GM04504 (cell line): Measurements from ENCODE around the gene PUM2.

Experiments
- DNase-seq: peaks from one replicate; pipeline ENCODE4 v3.0.0-alpha.2; 2012; ENCODE audit warnings: low read depth

PUM2 gene

DNA sequence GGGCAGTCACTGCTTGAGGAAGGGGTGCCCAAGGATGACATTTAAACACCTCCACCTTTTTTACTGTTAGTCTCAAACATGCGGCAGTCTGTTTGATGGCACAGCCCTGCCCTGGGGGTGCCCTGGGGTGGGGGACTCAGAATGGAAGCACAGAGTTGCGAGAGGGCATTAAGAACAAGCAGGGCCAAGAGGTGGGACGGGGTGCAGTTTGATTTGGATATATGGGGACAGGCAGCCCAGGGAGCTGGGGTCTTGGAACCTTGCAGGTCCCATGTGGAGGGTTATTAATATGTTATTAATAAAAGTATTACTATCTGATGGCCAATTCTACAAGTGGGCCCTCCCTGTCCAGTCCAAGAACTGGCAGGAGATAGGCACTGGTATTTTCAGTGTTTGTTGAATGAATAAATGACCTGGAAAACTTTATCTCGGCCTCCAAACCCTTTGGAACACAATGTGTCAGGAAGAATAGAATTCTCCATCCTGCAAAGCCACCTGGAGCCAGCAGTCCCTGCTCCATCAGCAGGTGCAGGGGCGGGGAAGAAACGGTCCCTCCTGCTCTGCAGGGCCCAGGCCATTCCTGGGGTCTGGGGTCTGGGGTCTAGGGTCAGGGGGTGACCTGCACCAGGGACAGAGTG, 150.9 kb downstream of the PUM2 start:
- DNase-seq: no peak

DNA sequence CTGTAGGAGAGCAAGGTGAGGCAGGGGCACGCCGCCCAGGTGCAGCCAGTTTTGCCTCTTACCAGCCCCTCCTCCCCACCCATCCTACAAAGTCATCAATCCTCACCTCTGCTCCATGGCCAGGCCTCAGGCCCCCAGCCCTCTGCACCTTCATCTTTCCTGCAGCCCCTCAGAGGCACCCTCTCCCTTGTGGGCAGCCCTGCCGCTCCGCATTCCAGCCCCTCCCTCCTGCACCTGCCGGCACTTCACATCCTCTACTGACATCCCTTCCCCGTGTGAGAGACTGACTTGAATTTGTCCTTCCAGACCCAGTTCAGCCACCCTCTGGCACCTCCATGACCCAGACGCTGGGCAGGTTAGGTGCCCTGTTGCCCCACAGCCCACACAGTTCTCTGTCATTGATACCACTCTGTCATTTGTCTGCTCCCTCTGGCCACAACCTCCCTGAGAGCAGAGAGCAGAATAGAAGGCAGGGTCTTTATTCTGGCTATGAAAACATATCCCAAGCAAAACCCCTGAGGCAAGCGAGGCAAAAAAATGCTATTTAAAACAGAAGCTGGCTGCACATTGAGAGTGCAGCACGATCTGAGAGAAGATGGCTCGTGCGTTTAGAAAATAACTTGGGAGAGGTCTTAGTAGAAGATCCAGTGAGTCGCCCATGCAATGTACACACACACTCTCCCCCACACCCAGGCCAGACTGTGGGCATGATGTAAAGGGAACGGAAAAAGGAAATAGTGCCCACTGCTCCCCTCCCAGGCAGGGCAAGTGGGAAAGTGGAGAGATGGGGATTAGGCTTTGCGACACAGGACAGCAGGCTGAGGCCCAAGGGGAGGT, 151.6 kb downstream of the PUM2 start:
- DNase-seq: no peak
